ENCODE data around the gene MGAT3. TPM values are rescaled to one million over a fixed set of nuclear protein-coding genes. Genes with fewer than 3 reads are reported as not detected.
A peak's percentile ranks its signal among the peaks of the same experiment; 100 is the strongest.

MGAT3 gene
- total and polyA plus RNA-seq, 4 donors = 0.26 to 11.0 (median 1.8) TPM

DNA sequence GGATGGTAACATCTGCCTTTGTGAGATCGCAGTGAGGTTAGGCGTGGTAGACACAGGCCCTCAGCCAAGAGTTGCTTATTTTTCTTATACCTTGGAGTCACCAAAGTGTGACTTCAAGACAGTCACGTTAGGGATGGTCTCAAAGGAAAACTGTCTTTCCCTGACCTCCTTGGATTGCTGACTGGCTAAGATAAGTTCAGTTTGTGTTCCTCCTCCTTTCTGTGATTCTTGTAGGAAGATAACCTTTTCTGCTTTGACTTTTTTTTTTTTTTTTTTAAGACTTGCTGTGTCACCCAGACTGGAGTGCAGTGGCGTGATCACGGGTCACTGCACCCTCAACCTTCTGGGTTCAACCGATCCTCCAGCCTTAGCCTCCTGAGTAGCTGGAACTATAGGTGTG lies 34.1 kb upstream of the MGAT3 start:
- intact Hi-C loops (cut with DNase I) = no loop called here
- no peaks in the 10 kb centered on the region for H3K9me3 ChIP-seq (ENCODE audit: control insufficient read depth, low read length)
- WGBS, 2 donors = 91 to 92% methylated on average over 6 of the region's 6 CpGs
- no peak overlapping the region for H3K27ac ChIP-seq (ENCODE audit: low read depth in 1 of 2, low read length in 2 of 2)
- H3K36me3 ChIP-seq (ENCODE audit: control insufficient read depth in 1 of 2, insufficient read depth in 2 of 2, low read length in 1 of 2) = peaks cover 3 to 22% of the 10 kb centered on the region in 2 donors
- ATAC-seq (ENCODE audit: low FRiP score) (no peak), DNase-seq (peak in 1 of 2 donors; percentile 23)
- no peaks in the 10 kb centered on the region for H3K4me1 ChIP-seq (ENCODE audit: control insufficient read depth in 1 of 2, insufficient read depth in 2 of 2, low read length in 2 of 2)
- no peaks in the 10 kb centered on the region for H3K27me3 ChIP-seq (ENCODE audit: control insufficient read depth in 1 of 2, insufficient read depth in 2 of 2, low read length in 1 of 2)
- no peak overlapping the region for H3K4me3 ChIP-seq (ENCODE audit: low read length in 2 of 2)

GRCh38 chr22:39423976-39424375 lies 32.8 kb upstream of the MGAT3 start:
- intact Hi-C loops (cut with DNase I) = no loop called here
- ATAC-seq (ENCODE audit: low FRiP score) = no peak
- WGBS, 2 donors = 96 to 98% methylated on average over 3 of the region's 3 CpGs

DNA sequence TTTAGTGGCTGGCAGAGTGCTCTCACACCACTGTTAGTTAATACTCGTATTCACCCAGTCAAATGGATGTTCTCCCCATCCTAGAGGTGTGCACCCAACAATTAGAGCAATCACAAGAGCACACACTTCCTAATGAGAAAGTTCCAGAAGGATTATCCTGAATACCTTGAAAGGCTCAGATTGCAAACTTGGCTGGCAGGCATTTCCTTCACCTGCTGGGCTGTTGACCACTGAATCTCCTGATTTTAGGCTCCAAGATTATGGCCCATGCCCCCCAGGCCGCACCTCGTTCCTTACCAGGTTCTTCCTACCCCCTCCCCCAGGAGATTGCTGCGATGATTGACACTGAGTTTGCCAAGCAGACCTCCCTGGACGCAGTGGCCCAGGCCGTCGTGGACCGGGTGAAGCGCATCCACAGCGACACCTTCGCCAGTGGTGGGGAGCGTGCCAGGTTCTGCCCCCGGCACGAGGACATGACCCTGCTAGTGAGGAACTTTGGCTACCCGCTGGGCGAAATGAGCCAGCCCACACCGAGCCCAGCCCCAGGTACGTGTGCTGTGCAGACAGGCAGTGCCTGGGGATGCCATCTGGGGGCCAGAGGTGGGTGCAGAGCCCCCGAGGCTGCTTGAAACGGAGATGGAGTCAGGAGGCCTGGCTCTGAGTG lies 30.3 kb upstream of the MGAT3 start:
- H3K9me3 ChIP-seq (ENCODE audit: control insufficient read depth, low read length) = no peaks in the 10 kb centered on the region
- DNase-seq (peak in 1 of 2 donors; percentile 72), ATAC-seq (ENCODE audit: low FRiP score) (no peak)
- no peak overlapping the region for H3K4me3 ChIP-seq (ENCODE audit: low read length in 2 of 2)
- H3K36me3 ChIP-seq (ENCODE audit: control insufficient read depth in 1 of 2, insufficient read depth in 2 of 2, low read length in 1 of 2) = peaks cover 0 to 7% of the 10 kb centered on the region in 2 donors
- no peak overlapping the region for H3K27ac ChIP-seq (ENCODE audit: low read depth in 1 of 2, low read length in 2 of 2)
- no peaks in the 10 kb centered on the region for H3K27me3 ChIP-seq (ENCODE audit: control insufficient read depth in 1 of 2, insufficient read depth in 2 of 2, low read length in 1 of 2)
- intact Hi-C loops (cut with DNase I) = no loop called here
- WGBS, 2 donors = 92 to 93% methylated on average over 20 of the region's 20 CpGs
- peaks cover 0 to 5% of the 10 kb centered on the region in 2 donors for H3K4me1 ChIP-seq (ENCODE audit: control insufficient read depth in 1 of 2, insufficient read depth in 2 of 2, low read length in 2 of 2)

More at GRCh38 chr22:39423976-39424375, 32.8 kb upstream of the MGAT3 start:
- Histone ChIP-seq H3K4me3 (ENCODE audit: low read length in 2 of 2) (no peak overlapping the region), H3K9me3 (ENCODE audit: control insufficient read depth, low read length) (no peaks in the 10 kb centered on the region), H3K27ac (ENCODE audit: low read depth in 1 of 2, low read length in 2 of 2) (no peak overlapping the region), H3K36me3 (ENCODE audit: control insufficient read depth in 1 of 2, insufficient read depth in 2 of 2, low read length in 1 of 2) (peaks cover 3 to 22% of the 10 kb centered on the region in 2 donors), H3K4me1 (ENCODE audit: control insufficient read depth in 1 of 2, insufficient read depth in 2 of 2, low read length in 2 of 2) (no peaks in the 10 kb centered on the region), H3K27me3 (ENCODE audit: control insufficient read depth in 1 of 2, insufficient read depth in 2 of 2, low read length in 1 of 2) (no peaks in the 10 kb centered on the region)
- DNase-seq = no peak

- H3K36me3 ChIP-seq (ENCODE audit: control insufficient read depth in 1 of 2, insufficient read depth in 2 of 2, low read length in 1 of 2) = peaks cover 0 to 6% of the 10 kb centered on the region in 2 donors
- ATAC-seq (ENCODE audit: low FRiP score) = no peak
- no peak overlapping the region for H3K27ac ChIP-seq (ENCODE audit: low read depth in 1 of 2, low read length in 2 of 2)
Measured at GRCh38 chr22:39427751-39428596, 28.8 kb upstream of the MGAT3 start.

DNA sequence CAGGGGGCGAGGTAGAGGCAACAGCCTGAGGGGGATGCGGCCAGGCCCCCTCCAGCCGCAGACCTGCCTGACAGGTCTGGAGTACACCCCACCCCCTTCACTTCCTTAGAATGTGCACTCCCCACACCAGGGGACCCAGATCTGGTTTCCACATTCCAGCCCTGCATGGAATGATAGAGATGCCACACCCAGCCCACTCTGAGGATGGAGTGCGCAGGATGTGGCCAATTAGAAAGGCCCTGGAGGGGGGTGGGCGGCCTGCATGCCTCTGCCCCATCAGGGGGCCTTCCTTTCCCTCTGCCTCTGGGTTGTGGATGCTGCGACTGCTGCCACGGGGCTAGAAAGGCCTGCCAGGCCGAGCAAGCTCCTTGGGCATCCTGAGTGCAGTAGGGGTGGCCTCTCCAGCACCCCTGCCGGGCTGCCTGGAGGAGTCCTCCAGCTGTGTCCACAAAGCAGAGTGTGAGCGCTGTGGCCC lies 28.2 kb upstream of the MGAT3 start:
- H3K27ac ChIP-seq (ENCODE audit: low read depth in 1 of 2, low read length in 2 of 2) = no peak overlapping the region
- H3K4me3 ChIP-seq (ENCODE audit: low read length in 2 of 2) = no peak overlapping the region
- WGBS, 2 donors = 81 to 82% methylated on average over 10 of the region's 10 CpGs
- no peak for ATAC-seq (ENCODE audit: low FRiP score)
- H3K36me3 ChIP-seq (ENCODE audit: control insufficient read depth in 1 of 2, insufficient read depth in 2 of 2, low read length in 1 of 2) = peaks cover 0 to 6% of the 10 kb centered on the region in 2 donors
- intact Hi-C loops (cut with DNase I) = no loop called here
- H3K4me1 ChIP-seq (ENCODE audit: control insufficient read depth in 1 of 2, insufficient read depth in 2 of 2, low read length in 2 of 2) = peaks cover 0 to 5% of the 10 kb centered on the region in 2 donors
- H3K9me3 ChIP-seq (ENCODE audit: control insufficient read depth, low read length) = no peaks in the 10 kb centered on the region
- H3K27me3 ChIP-seq (ENCODE audit: control insufficient read depth in 1 of 2, insufficient read depth in 2 of 2, low read length in 1 of 2) = no peaks in the 10 kb centered on the region
- DNase-seq = peak in 1 of 2 donors; percentile 66

More at GRCh38 chr22:39427751-39428596, 28.8 kb upstream of the MGAT3 start:
- Histone ChIP-seq H3K27me3 (ENCODE audit: control insufficient read depth in 1 of 2, insufficient read depth in 2 of 2, low read length in 1 of 2) (no peaks in the 10 kb centered on the region), H3K9me3 (ENCODE audit: control insufficient read depth, low read length) (no peaks in the 10 kb centered on the region), H3K4me1 (ENCODE audit: control insufficient read depth in 1 of 2, insufficient read depth in 2 of 2, low read length in 2 of 2) (peaks cover 0 to 5% of the 10 kb centered on the region in 2 donors), H3K4me3 (ENCODE audit: low read length in 2 of 2) (no peak overlapping the region)
- intact Hi-C loops (cut with DNase I) = no loop called here
- 75 to 81% methylated on average over 13 of the region's 13 CpGs for WGBS, 2 donors
- DNase-seq = peak in 1 of 2 donors; percentile 63

- H3K36me3 ChIP-seq (ENCODE audit: control insufficient read depth in 1 of 2, insufficient read depth in 2 of 2, low read length in 1 of 2) = peaks cover 0 to 6% of the 10 kb centered on the region in 2 donors
- 90 to 94% methylated on average over 13 of the region's 13 CpGs for WGBS, 2 donors
- H3K27ac ChIP-seq (ENCODE audit: low read depth in 1 of 2, low read length in 2 of 2) = no peak overlapping the region
- H3K4me1 ChIP-seq (ENCODE audit: control insufficient read depth in 1 of 2, insufficient read depth in 2 of 2, low read length in 2 of 2) = peaks cover 0 to 5% of the 10 kb centered on the region in 2 donors
- H3K27me3 ChIP-seq (ENCODE audit: control insufficient read depth in 1 of 2, insufficient read depth in 2 of 2, low read length in 1 of 2) = no peaks in the 10 kb centered on the region
- intact Hi-C loops (cut with DNase I) = no loop called here
- H3K4me3 ChIP-seq (ENCODE audit: low read length in 2 of 2) = no peak overlapping the region
- DNase-seq (peak; percentile 14 to 55), ATAC-seq (ENCODE audit: low FRiP score) (no peak)
- H3K9me3 ChIP-seq (ENCODE audit: control insufficient read depth, low read length) = no peaks in the 10 kb centered on the region
Measured at GRCh38 chr22:39429186-39429585, 27.6 kb upstream of the MGAT3 start.

GRCh38 chr22:39429916-39430575 lies 26.8 kb upstream of the MGAT3 start:
- DNase-seq (peak; percentile 44 to 75), ATAC-seq (ENCODE audit: low FRiP score) (no peak)
- H3K9me3 ChIP-seq (ENCODE audit: control insufficient read depth, low read length) = no peaks in the 10 kb centered on the region
- H3K27me3 ChIP-seq (ENCODE audit: control insufficient read depth in 1 of 2, insufficient read depth in 2 of 2, low read length in 1 of 2) = no peaks in the 10 kb centered on the region
- no peak overlapping the region for H3K4me3 ChIP-seq (ENCODE audit: low read length in 2 of 2)
- peaks cover 0 to 6% of the 10 kb centered on the region in 2 donors for H3K36me3 ChIP-seq (ENCODE audit: control insufficient read depth in 1 of 2, insufficient read depth in 2 of 2, low read length in 1 of 2)
- H3K27ac ChIP-seq (ENCODE audit: low read depth in 1 of 2, low read length in 2 of 2) = peak overlapping the region; percentile 2 to 98
- peaks cover 0 to 5% of the 10 kb centered on the region in 2 donors for H3K4me1 ChIP-seq (ENCODE audit: control insufficient read depth in 1 of 2, insufficient read depth in 2 of 2, low read length in 2 of 2)
- WGBS, 2 donors = 85 to 88% methylated on average over 27 of the region's 27 CpGs
- intact Hi-C loops (cut with DNase I) = loop anchor here in 1 of 2 donors (5.0 kb wide), 1 partner anchor 92 kb away; the partner anchor contains the start of gene ATF4

GRCh38 chr22:39430576-39431150 lies 26.1 kb upstream of the MGAT3 start:
- DNase-seq = peak; percentile 38 to 58
- Histone ChIP-seq H3K4me1 (ENCODE audit: control insufficient read depth in 1 of 2, insufficient read depth in 2 of 2, low read length in 2 of 2) (peaks cover 0 to 5% of the 10 kb centered on the region in 2 donors), H3K27me3 (ENCODE audit: control insufficient read depth in 1 of 2, insufficient read depth in 2 of 2, low read length in 1 of 2) (no peaks in the 10 kb centered on the region), H3K27ac (ENCODE audit: low read depth in 1 of 2, low read length in 2 of 2) (peak overlapping the region; percentile 81 to 98), H3K9me3 (ENCODE audit: control insufficient read depth, low read length) (no peaks in the 10 kb centered on the region), H3K4me3 (ENCODE audit: low read length in 2 of 2) (no peak overlapping the region), H3K36me3 (ENCODE audit: control insufficient read depth in 1 of 2, insufficient read depth in 2 of 2, low read length in 1 of 2) (peaks cover 0 to 6% of the 10 kb centered on the region in 2 donors)
- intact Hi-C loops (cut with DNase I) = loop anchor here in 1 of 2 donors (5.0 kb wide), 1 partner anchor 92 kb away; the partner anchor contains the start of gene ATF4
- no peak for ATAC-seq (ENCODE audit: low FRiP score)
- 65 to 66% methylated on average over 10 of the region's 10 CpGs for WGBS, 2 donors
